H1 (cell line): Measurements from ENCODE around the gene EXOG.

Experiments
- CBX8 ChIP-seq: fragments of 300-800, 300-1000 bp; sonication (generic); IDR thresholded peaks from 2 replicates; pipeline ENCODE4 v1.7.1; 2016; ENCODE audit warnings: low read depth, low read length, borderline replicate concordance
- EP300 ChIP-seq, 2 experiments: IDR thresholded peaks; 1 replicate in 1 of 2; 2 replicates in 1 of 2; pipeline ENCODE4 v1.6.1; 2011 to 2012; ENCODE audit warnings: low read depth in 2 of 2, low read length in 2 of 2, mild to moderate bottlenecking in 2 of 2, borderline replicate concordance in 1 of 2, inconsistent platforms in 1 of 2, moderate library complexity in 1 of 2
- FOSL1 ChIP-seq: IDR thresholded peaks from 2 replicates; pipeline ENCODE4 v1.6.1; 2011; ENCODE audit warnings: mild to moderate bottlenecking, low read depth, low read length, moderate library complexity; ENCODE audit not compliant: insufficient read depth
- GABPA ChIP-seq: IDR thresholded peaks from 2 replicates; pipeline ENCODE4 v1.6.1; 2011; ENCODE audit warnings: mild to moderate bottlenecking, low read length, moderate library complexity, borderline replicate concordance; ENCODE audit not compliant: insufficient read depth
- JUND ChIP-seq: IDR thresholded peaks from 2 replicates; pipeline ENCODE4 v1.6.1; 2011; ENCODE audit warnings: mild to moderate bottlenecking, improper control_type of control experiment, low read length
- KDM1A ChIP-seq: fragments of 200-600, 300-600 bp; sonication (generic); IDR thresholded peaks from 2 replicates; pipeline ENCODE4 v1.7.1; 2016; ENCODE audit warnings: mild to moderate bottlenecking, low read length, borderline replicate concordance
- POLR2A ChIP-seq, 2 experiments: IDR thresholded peaks; 1 replicate in 1 of 2; 2 replicates in 1 of 2; pipeline ENCODE4 v1.6.1; 2011; ENCODE audit warnings: low read depth in 2 of 2, low read length in 2 of 2, mild to moderate bottlenecking in 2 of 2; ENCODE audit errors: control extremely low read depth in 1 of 2
- POLR2AphosphoS5 ChIP-seq: IDR thresholded peaks from 2 replicates; pipeline ENCODE4 v1.6.1; 2011; ENCODE audit warnings: low read depth, low read length
- SAP30 ChIP-seq: fragments of 300-600 bp; sonication (generic); IDR thresholded peaks from 2 replicates; pipeline ENCODE4 v1.7.1; 2012; ENCODE audit warnings: low read length, moderate library complexity, mild to moderate bottlenecking, inconsistent platforms; ENCODE audit not compliant: insufficient read depth, insufficient replicate concordance
- SP4 ChIP-seq: IDR thresholded peaks from 2 replicates; pipeline ENCODE4 v1.6.1; 2012; ENCODE audit warnings: low read length, inconsistent platforms
- USF2 ChIP-seq: IDR thresholded peaks from 2 replicates; pipeline ENCODE4 v1.6.1; 2011; ENCODE audit warnings: low read length, improper control_type of control experiment
- YY1 ChIP-seq: IDR thresholded peaks from 2 replicates; pipeline ENCODE4 v1.6.1; 2011; ENCODE audit warnings: low read depth, mild to moderate bottlenecking, low read length
- TF ChIP-seq, protein P1 (sequence below), 3 experiments: IDR thresholded peaks; 1 replicate in 2 of 3; 2 replicates in 1 of 3; pipeline versions ENCODE4 v1.5.1 to v1.6.1; 2011; ENCODE audit warnings: low read length in 3 of 3, mild to moderate bottlenecking in 3 of 3, inconsistent platforms in 2 of 3, low read depth in 1 of 3, moderate library complexity in 1 of 3; ENCODE audit not compliant: insufficient read depth in 1 of 3; ENCODE audit errors: control extremely low read depth in 1 of 3

DNA sequence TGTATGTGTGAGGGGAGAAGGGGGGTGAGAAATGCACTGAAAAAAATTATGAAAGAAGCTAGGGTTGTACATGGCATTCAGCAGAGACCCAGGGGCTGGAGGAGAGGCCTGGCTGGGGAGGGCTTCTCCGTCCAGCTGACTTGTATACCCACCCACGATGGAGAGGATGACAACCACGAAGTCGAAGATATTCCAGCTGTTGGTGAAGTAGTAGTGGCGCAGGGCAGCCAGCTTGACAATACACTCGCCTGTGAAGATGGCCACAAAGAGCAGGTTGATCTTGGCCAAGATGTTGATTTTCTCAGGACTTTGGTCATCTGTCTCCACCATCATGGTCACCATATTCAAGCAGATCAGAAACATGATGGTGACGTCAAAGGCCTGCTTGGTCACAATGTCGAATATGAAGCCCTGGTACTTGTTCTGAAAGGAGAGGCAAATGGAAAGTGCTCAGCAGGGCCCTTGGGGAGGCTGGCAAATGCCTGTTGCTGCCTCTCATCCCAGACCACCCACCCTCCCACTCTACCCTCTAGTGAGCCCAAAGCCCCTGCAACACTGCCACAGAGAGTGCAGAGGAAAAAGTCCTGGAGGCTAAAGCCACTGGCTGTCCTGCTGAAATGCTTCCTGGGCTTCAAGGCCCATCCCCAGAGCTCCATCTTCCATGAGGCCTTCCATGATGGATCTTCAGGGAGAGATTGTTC is 58.1 kb downstream of the EXOG start:
- TF ChIP-seq POLR2A (IDR thresholded peaks at IDR 0.05; ENCODE audit: control extremely low read depth in 1 of 2, low read depth in 2 of 2, low read length in 2 of 2) (no peak), SAP30 (no peak), YY1 (no peak), SP4 (no peak), GABPA (no peak), POLR2AphosphoS5 (no peak), USF2 (no peak), EP300 (IDR thresholded peaks at IDR 0.05; ENCODE audit: borderline replicate concordance in 1 of 2, low read depth in 2 of 2, low read length in 2 of 2) (no peak), KDM1A (no peak), JUND (no peak), CBX8 (no peak), FOSL1 (no peak)
- TF ChIP-seq, protein P1, sequence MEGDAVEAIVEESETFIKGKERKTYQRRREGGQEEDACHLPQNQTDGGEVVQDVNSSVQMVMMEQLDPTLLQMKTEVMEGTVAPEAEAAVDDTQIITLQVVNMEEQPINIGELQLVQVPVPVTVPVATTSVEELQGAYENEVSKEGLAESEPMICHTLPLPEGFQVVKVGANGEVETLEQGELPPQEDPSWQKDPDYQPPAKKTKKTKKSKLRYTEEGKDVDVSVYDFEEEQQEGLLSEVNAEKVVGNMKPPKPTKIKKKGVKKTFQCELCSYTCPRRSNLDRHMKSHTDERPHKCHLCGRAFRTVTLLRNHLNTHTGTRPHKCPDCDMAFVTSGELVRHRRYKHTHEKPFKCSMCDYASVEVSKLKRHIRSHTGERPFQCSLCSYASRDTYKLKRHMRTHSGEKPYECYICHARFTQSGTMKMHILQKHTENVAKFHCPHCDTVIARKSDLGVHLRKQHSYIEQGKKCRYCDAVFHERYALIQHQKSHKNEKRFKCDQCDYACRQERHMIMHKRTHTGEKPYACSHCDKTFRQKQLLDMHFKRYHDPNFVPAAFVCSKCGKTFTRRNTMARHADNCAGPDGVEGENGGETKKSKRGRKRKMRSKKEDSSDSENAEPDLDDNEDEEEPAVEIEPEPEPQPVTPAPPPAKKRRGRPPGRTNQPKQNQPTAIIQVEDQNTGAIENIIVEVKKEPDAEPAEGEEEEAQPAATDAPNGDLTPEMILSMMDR (IDR thresholded peaks at IDR 0.05; ENCODE audit: control extremely low read depth in 1 of 3, insufficient read depth in 1 of 3, low read depth in 1 of 3, low read length in 3 of 3), result no peak
